H1 (cell line): ENCODE results near the gene YWHAG. TPM values are rescaled to one million over a fixed set of nuclear protein-coding genes. Genes with fewer than 3 reads are reported as not detected.
A peak's percentile ranks its signal among the peaks of the same experiment; 100 is the strongest.

ENCODE experiments used
- CTCF ChIA-PET: fragments of 300-600 bp; sonication (Branson Sonifier 250); formaldehyde crosslinking; loops from one replicate; lab custom pipeline; 2021; ENCODE audit not compliant: partially characterized antibody; lab: Charles Lee
- POLR2A ChIA-PET: fragments of 300-600 bp; sonication (Branson Sonifier 250); formaldehyde crosslinking; loops from one replicate; lab custom pipeline; 2021; ENCODE audit warnings: inconsistent platforms; ENCODE audit not compliant: partially characterized antibody; lab: Charles Lee
- DNase-seq, 2 experiments: peaks; one replicate each; pipeline versions ENCODE4 v3.0.0 to v3.0.0-alpha.2; 2010 to 2022; ENCODE audit warnings: low spot score in 2 of 2, low read depth in 1 of 2, mixed read lengths in 1 of 2
- FAIRE-seq: peaks from 2 replicates; lab custom pipeline; 2011; peaks lifted over from hg19 to GRCh38; lab: Jason Lieb, UNC
- H2AFZ ChIP-seq: 2 replicates; pipeline ENCODE4 v1.8.1; 2012; ENCODE audit warnings: low read length, inconsistent platforms
- H2AK5ac ChIP-seq: 2 replicates; pipeline ENCODE4 v1.6.1; 2013; ENCODE audit warnings: low read depth, low read length
- H2BK120ac ChIP-seq: replicated peaks from 2 replicates; pipeline ENCODE3; 2013; ENCODE audit warnings: low read depth, low read length, inconsistent platforms
- H2BK12ac ChIP-seq: 2 replicates; pipeline ENCODE4 v1.6.1; 2013; ENCODE audit warnings: low read depth, low read length
- H2BK15ac ChIP-seq: 2 replicates; pipeline ENCODE4 v1.6.1; 2013; ENCODE audit warnings: low read length
- H2BK20ac ChIP-seq: 2 replicates; pipeline ENCODE4 v1.6.1; 2013; ENCODE audit warnings: low read length
- H2BK5ac ChIP-seq: 2 replicates; pipeline ENCODE4 v1.6.1; 2013; ENCODE audit warnings: low read depth, low read length
- H3K14ac ChIP-seq: 2 replicates; pipeline ENCODE4 v1.6.1; 2013; ENCODE audit warnings: inconsistent platforms; ENCODE audit not compliant: insufficient read length
- H3K18ac ChIP-seq: 2 replicates; pipeline ENCODE4 v1.6.1; 2013; ENCODE audit warnings: low read length; ENCODE audit errors: extremely low read depth
- H3K23ac ChIP-seq: 2 replicates; pipeline ENCODE4 v1.6.1; 2013; ENCODE audit warnings: inconsistent platforms; ENCODE audit not compliant: insufficient read length
- H3K23me2 ChIP-seq: 2 replicates; pipeline ENCODE4 v1.6.1; 2013; ENCODE audit warnings: low read depth, low read length
- H3K27ac ChIP-seq: 2 replicates; pipeline ENCODE4 v1.6.1; 2011; ENCODE audit warnings: low read depth, low read length, inconsistent platforms
- H3K27me3 ChIP-seq, 4 experiments: replicated peaks in 1 of 4; 1 replicate in 1 of 4; 2 replicates in 3 of 4; pipeline versions ENCODE4 v1.6.1 to v1.8.1; 2011 to 2013; ENCODE audit warnings: low read length in 3 of 4, mild to moderate bottlenecking in 3 of 4, inconsistent platforms in 2 of 4, mixed read lengths in 2 of 4, moderate library complexity in 1 of 4; ENCODE audit not compliant: control insufficient read depth in 3 of 4, insufficient read depth in 3 of 4; ENCODE audit errors: extremely low read depth in 1 of 4
- H3K36me3 ChIP-seq, 4 experiments: 2 replicates each; pipeline versions ENCODE4 v1.6.1 to v1.8.1; 2011 to 2013; ENCODE audit warnings: mild to moderate bottlenecking in 4 of 4, low read length in 3 of 4, moderate library complexity in 2 of 4, control low read depth in 1 of 4, inconsistent platforms in 1 of 4; ENCODE audit not compliant: insufficient read depth in 4 of 4, control insufficient read depth in 2 of 4
- H3K4ac ChIP-seq: replicated peaks from 2 replicates; pipeline ENCODE3; 2013; ENCODE audit warnings: low read length, low read depth, mixed read lengths, inconsistent platforms; ENCODE audit not compliant: insufficient read length
- H3K4me1 ChIP-seq, 4 experiments: replicated peaks in 1 of 4; 1 replicate in 1 of 4; 2 replicates in 3 of 4; pipeline versions ENCODE4 v1.6.1 to v1.8.1; 2011 to 2013; ENCODE audit warnings: low read length in 3 of 4, inconsistent platforms in 2 of 4, mixed read lengths in 1 of 4; ENCODE audit not compliant: insufficient read depth in 4 of 4, control insufficient read depth in 3 of 4
- H3K4me2 ChIP-seq, 2 experiments: 2 replicates each; pipeline versions ENCODE4 v1.6.1 to v1.8.1; 2011 to 2013; ENCODE audit warnings: low read depth in 2 of 2, low read length in 2 of 2, control low read depth in 1 of 2, inconsistent platforms in 1 of 2, mild to moderate bottlenecking in 1 of 2; ENCODE audit not compliant: insufficient read depth in 1 of 2
- H3K4me3 ChIP-seq, 4 experiments: fragments of 200-600, 300-600 bp in 1 of 4; sonication (generic), shearing (Covaris generic), sonication (Bioruptor Twin) in 1 of 4; 2 replicates each; pipeline versions ENCODE4 v1.5.1 to v1.8.1; 2011 to 2016; ENCODE audit warnings: low read length in 4 of 4, low read depth in 3 of 4, control low read depth in 2 of 4, inconsistent platforms in 2 of 4, mild to moderate bottlenecking in 2 of 4, mixed read lengths in 1 of 4, moderate library complexity in 1 of 4; ENCODE audit not compliant: insufficient read depth in 2 of 4; ENCODE audit errors: extremely low read depth in 1 of 4
- H3K56ac ChIP-seq: replicated peaks from 2 replicates; pipeline ENCODE3; 2013; ENCODE audit warnings: low read depth, mild to moderate bottlenecking, mixed read lengths, low read length, inconsistent platforms; ENCODE audit not compliant: insufficient read length
- H3K79me1 ChIP-seq: 2 replicates; pipeline ENCODE4 v1.6.1; 2013; ENCODE audit warnings: low read depth, low read length, control low read depth
- H3K79me2 ChIP-seq, 2 experiments: 2 replicates each; pipeline versions ENCODE4 v1.6.1 to v1.8.1; 2012 to 2013; ENCODE audit warnings: low read length in 2 of 2, mild to moderate bottlenecking in 2 of 2, inconsistent platforms in 1 of 2; ENCODE audit not compliant: insufficient read depth in 2 of 2, control insufficient read depth in 1 of 2
- H3K9ac ChIP-seq, 4 experiments: replicated peaks in 1 of 4; 1 replicate in 1 of 4; 2 replicates in 3 of 4; pipeline versions ENCODE4 v1.6.1 to v1.8.1; 2011 to 2013; ENCODE audit warnings: low read depth in 3 of 4, low read length in 3 of 4, control low read depth in 2 of 4, mild to moderate bottlenecking in 2 of 4, moderate library complexity in 2 of 4, inconsistent platforms in 1 of 4; ENCODE audit errors: extremely low read depth in 1 of 4
- H3K9me3 ChIP-seq, 2 experiments: 2 replicates each; pipeline versions ENCODE4 v1.6.1 to v1.8.1; 2012 to 2013; ENCODE audit warnings: mild to moderate bottlenecking in 2 of 2, moderate library complexity in 2 of 2, control low read depth in 1 of 2, inconsistent platforms in 1 of 2, low read depth in 1 of 2, low read length in 1 of 2, mixed read lengths in 1 of 2; ENCODE audit not compliant: insufficient read depth in 2 of 2
- H4K20me1 ChIP-seq, 2 experiments: replicated peaks in 1 of 2; 2 replicates each; pipeline versions ENCODE3 to v1.8.1; 2011 to 2013; ENCODE audit warnings: inconsistent platforms in 2 of 2, low read length in 2 of 2, mild to moderate bottlenecking in 1 of 2; ENCODE audit not compliant: insufficient read depth in 2 of 2, control insufficient read depth in 1 of 2
- H4K5ac ChIP-seq: 2 replicates; pipeline ENCODE4 v1.6.1; 2013; ENCODE audit warnings: low read length, low read depth, mixed read lengths, inconsistent platforms; ENCODE audit not compliant: insufficient read length
- H4K8ac ChIP-seq: 2 replicates; pipeline ENCODE4 v1.8.0; 2013; ENCODE audit warnings: mild to moderate bottlenecking, moderate library complexity, low read length, inconsistent platforms; ENCODE audit not compliant: insufficient read depth; ENCODE audit errors: extremely low read depth
- H4K91ac ChIP-seq: replicated peaks from 2 replicates; pipeline ENCODE3; 2013; ENCODE audit warnings: low read length, mixed read lengths, inconsistent platforms; ENCODE audit not compliant: insufficient read length
- RBBP5 ChIP-seq: IDR thresholded peaks from 2 replicates; pipeline ENCODE4 v1.7.1; 2012; ENCODE audit warnings: low read depth, mild to moderate bottlenecking, inconsistent platforms, low read length, moderate library complexity, borderline replicate concordance
- RNF2 ChIP-seq: fragments of 200-900, 300-1000 bp; sonication (generic); IDR thresholded peaks from 2 replicates; pipeline ENCODE4 v1.7.1; 2016; ENCODE audit warnings: borderline replicate concordance, low read depth, mild to moderate bottlenecking, antibody characterized with exemption, low read length; ENCODE audit not compliant: poor library complexity, severe bottlenecking; ENCODE audit errors: missing control alignments
- SIN3A ChIP-seq, 2 experiments: IDR thresholded peaks in 1 of 2; conservative IDR thresholded peaks in 1 of 2; 2 replicates each; pipeline ENCODE4 v1.6.1; 2011 to 2012; ENCODE audit warnings: low read length in 2 of 2, improper control_type of control experiment in 1 of 2, low read depth in 1 of 2, mild to moderate bottlenecking in 1 of 2
- SP2 ChIP-seq: IDR thresholded peaks from 2 replicates; pipeline ENCODE4 v1.6.1; 2012; ENCODE audit warnings: mild to moderate bottlenecking, low read length, inconsistent platforms
- SUZ12 ChIP-seq: fragments of 200-600 bp; sonication (generic); IDR thresholded peaks from 2 replicates; pipeline ENCODE4 v1.6.1; 2012; ENCODE audit warnings: mild to moderate bottlenecking, inconsistent platforms, low read length, moderate library complexity, mixed read lengths
- TBP ChIP-seq: IDR thresholded peaks from 2 replicates; pipeline ENCODE4 v1.6.1; 2011; ENCODE audit warnings: low read depth, low read length, improper control_type of control experiment
- WGBS, 2 experiments: shearing (Covaris generic) in 1 of 2; methylation state at CpG; one replicate each; pipeline versions ENCODE4 v1.1.6 to v1.1.7; 2013 to 2015; ENCODE audit warnings: low lambda C conversion rate in 2 of 2, mixed read lengths in 2 of 2, inconsistent platforms in 1 of 2, low coverage in 1 of 2, missing lambda C conversion rate in 1 of 2; ENCODE audit not compliant: insufficient replicate concordance in 2 of 2, insufficient coverage in 1 of 2, insufficient read length in 1 of 2; ENCODE audit errors: extremely low coverage in 1 of 2, missing lambda C conversion rate in 1 of 2; 5-methylcytosine and 5-hydroxymethylcytosine counted together
- polyA plus RNA-seq, 7 experiments: library from polyadenylated mRNA; depleted of rRNA in 3 of 7; stranded (reverse) in 5 of 7; unstranded in 2 of 7; fragments of >200 nt in 5 of 7; fragments of 200-250 nt in 2 of 7; gene quantifications; 1 replicate in 5 of 7; 2 replicates in 1 of 7; 4 replicates in 1 of 7; pipeline versions ENCODE4 v1.2.1 to v1.2.3, GENCODE V29; 2011 to 2013; ENCODE audit warnings: missing spikeins in 2 of 7, mixed read lengths in 2 of 7
- total RNA-seq: library from RNA; stranded (reverse); fragmentation: NEBNext Ultra II Directional; extraction: Animal tissue kit (Norgen Biotek cat#: 25700); gene quantifications from 2 replicates; pipeline ENCODE4 v1.2.1, GENCODE V29; 2021
- TF ChIP-seq, protein P1 (sequence below): IDR thresholded peaks from 2 replicates; pipeline ENCODE4 v1.6.1; 2011; ENCODE audit warnings: low read length, improper control_type of control experiment

The YWHAG gene
- total and polyA plus RNA-seq, 2 of the 8 experiments (the other 6 are each of a cell fraction or from before 2014, with no cell fraction given): 57.2 to 241 TPM

GRCh38 chr7:76392531-76393115, 33.8 kb upstream of the YWHAG start:
- Histone ChIP-seq H2BK120ac (no peak overlapping the region), H2BK5ac (peak overlapping the region; percentile 76), H2AK5ac (no peak overlapping the region), H2BK15ac (peak overlapping the region; percentile 97; the same call in 1 of the 2 replicates), H3K56ac (no peak overlapping the region), H3K79me2 (no peaks in the 10 kb centered on the region), H3K9ac (0 out of 7 replicates have a peak overlapping the region, but pooled peaks of 1 of the 4 experiments have one; percentile 46), H3K9me3 (no peaks in the 10 kb centered on the region), H3K23me2 (peaks cover 6% of the 10 kb centered on the region), H3K36me3 (no peaks in the 10 kb centered on the region), H2AFZ (peak overlapping the region; percentile 23; the same call in 1 of the 2 replicates), H4K5ac (peak overlapping the region; percentile 75), H3K27me3 (no peaks in the 10 kb centered on the region), H3K4me3 (peak overlapping the region; percentile 17 to 72 (median 37); a peak in 5 of 8 replicates), H4K20me1 (no peaks in the 10 kb centered on the region), H3K23ac (no peak overlapping the region), H3K4me2 (peak overlapping the region; percentile 59 to 95), H3K79me1 (no peaks in the 10 kb centered on the region), H3K14ac (no peak overlapping the region), H2BK12ac (peak overlapping the region; percentile 77; the same call in 1 of the 2 replicates), H3K4me1 (peaks cover 8 to 13% (median 10%) of the 10 kb centered on the region in 4 experiments), H3K4ac (no peak overlapping the region), H3K18ac (peak overlapping the region; percentile 97), H4K91ac (no peak overlapping the region), H4K8ac (no peak overlapping the region), H3K27ac (no peak overlapping the region), H2BK20ac (0 out of 2 replicates have a peak overlapping the region, but pooled peaks have one; percentile 32)
- WGBS, 2 experiments: 41% methylated on average over 12 of the region's 12 CpGs; no CpG with 5 or more reads in 1 of the 2 experiments
- ChIA-PET POLR2A (interaction anchor here (1.1 to 2.8 kb wide), 2 partner anchors 9 to 11 kb away, joined by 4 to 6 read pairs; no protein-coding TSS in a partner anchor), CTCF (interaction anchor here (1.6 kb wide), 1 partner anchor 9 kb away, joined by 3 read pairs; no protein-coding TSS in a partner anchor)
- FAIRE-seq (no peak), DNase-seq (no peak)
- TF ChIP-seq SIN3A (conservative IDR thresholded peaks at IDR 0.05 in 1 of 2, IDR thresholded peaks at IDR 0.05 in 1 of 2; ENCODE audit: low read depth in 1 of 2, low read length in 2 of 2) (no peak), RNF2 (no peak), SUZ12 (no peak), SP2 (no peak), RBBP5 (no peak), TBP (0 out of 2 replicates have a peak, but pooled peaks have one; percentile 5)
- TF ChIP-seq, protein P1, sequence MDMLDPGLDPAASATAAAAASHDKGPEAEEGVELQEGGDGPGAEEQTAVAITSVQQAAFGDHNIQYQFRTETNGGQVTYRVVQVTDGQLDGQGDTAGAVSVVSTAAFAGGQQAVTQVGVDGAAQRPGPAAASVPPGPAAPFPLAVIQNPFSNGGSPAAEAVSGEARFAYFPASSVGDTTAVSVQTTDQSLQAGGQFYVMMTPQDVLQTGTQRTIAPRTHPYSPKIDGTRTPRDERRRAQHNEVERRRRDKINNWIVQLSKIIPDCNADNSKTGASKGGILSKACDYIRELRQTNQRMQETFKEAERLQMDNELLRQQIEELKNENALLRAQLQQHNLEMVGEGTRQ: no peak
